ENCODE results near the gene PLEKHM1. TPM values are rescaled to one million over a fixed set of nuclear protein-coding genes. Genes with fewer than 3 reads are reported as not detected.

The PLEKHM1 gene
- total and polyA plus RNA-seq, 2 of the 4 experiments (the other 2 are of a cell fraction) = 4.7 to 16.4 TPM

DNA sequence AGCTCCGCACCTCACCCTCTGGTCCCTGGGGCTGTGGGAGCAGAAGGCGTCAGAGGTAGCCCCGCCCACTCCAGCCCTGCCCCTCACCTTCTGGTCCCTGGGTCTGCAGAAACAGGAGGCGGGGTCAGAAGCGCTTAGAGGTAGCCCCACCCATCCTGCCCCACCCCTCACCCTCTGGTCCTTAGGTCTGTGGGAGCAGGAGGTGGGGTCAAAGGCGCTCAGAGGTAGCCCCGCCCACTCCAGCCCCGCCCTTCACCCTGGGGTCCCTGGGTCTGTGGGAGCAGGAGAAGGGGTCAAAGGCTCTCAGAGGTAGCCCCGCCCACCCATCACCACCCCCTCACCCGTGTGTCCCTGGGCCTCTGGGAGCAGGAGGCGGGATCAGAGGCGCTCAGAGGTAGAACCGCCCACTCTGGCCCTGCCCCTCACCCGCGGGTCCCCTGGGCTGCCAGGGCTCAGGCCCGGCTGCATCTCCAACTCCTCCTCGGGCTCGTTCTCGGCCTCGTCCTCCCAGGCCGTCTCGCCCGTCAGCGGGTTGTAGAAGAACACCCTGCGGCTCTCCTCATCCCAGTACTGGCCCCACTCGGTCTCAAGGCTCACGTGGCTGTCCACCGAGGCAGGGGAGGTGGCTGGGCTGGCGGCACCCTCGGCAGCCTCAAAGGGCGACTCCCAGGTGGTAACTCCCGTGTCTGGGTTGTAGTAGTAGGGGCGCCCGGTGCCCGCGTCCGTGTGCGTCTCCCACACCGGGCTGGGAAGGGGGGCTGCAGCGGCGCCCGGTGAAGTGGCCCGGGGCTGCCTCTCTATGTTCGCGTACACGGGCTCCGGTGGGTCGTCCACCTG, 85.1 kb downstream of the PLEKHM1 start:
- intact Hi-C loops (cut with micrococcal nuclease) (no loop called here), in situ Hi-C loops (cut with MboI; ENCODE audit: low sequenced_read_pairs) (loop anchor here (25.0 kb wide), 1 partner anchor 432 kb away; the partner anchor contains the start of gene SPPL2C), dilution Hi-C loops (cut with HindIII; ENCODE audit: low sequenced_read_pairs, unreplicated experiment) (no loop called here)
- H3K4me2 ChIP-seq (ENCODE audit: low read depth, low read length) = peak overlapping the region; percentile 36; the same call in 1 of the 2 replicates
- H3K36me3 ChIP-seq (ENCODE audit: control insufficient read depth, insufficient read depth, low read length) = no peaks in the 10 kb centered on the region
- ATAC-seq (ENCODE audit: low read depth) (peak; percentile 77), DNase-seq (no peak)
- H2AFZ ChIP-seq (replicated peaks; ENCODE audit: low read length, poor library complexity) = peak overlapping the region; percentile 77
- H3K27ac ChIP-seq (ENCODE audit: insufficient read depth, low read length) = no peak overlapping the region
- no peak overlapping the region for H3K4me3 ChIP-seq (ENCODE audit: insufficient read depth, low read depth, low read length)
- H4K20me1 ChIP-seq (ENCODE audit: insufficient read depth, low read length) = no peaks in the 10 kb centered on the region; the same call in none of the 2 replicates
- H4K5ac ChIP-seq (ENCODE audit: low read depth, low read length) = no peak overlapping the region
- H3K9ac ChIP-seq (ENCODE audit: low read depth, low read length) = no peak overlapping the region
- no peak overlapping the region for H4K8ac ChIP-seq (ENCODE audit: low read depth in 2 of 2, low read length in 2 of 2)
- H4K91ac ChIP-seq (ENCODE audit: insufficient read depth, low read depth, low read length) = no peak overlapping the region
- H2BK120ac ChIP-seq (ENCODE audit: low read depth, low read length) = no peak overlapping the region
- H2BK5ac ChIP-seq (ENCODE audit: low read depth, low read length, poor library complexity, severe bottlenecking) = no peak overlapping the region
- no peak overlapping the region for H2AK5ac ChIP-seq (ENCODE audit: low read depth, low read length)
- no peak overlapping the region for H3K4ac ChIP-seq (ENCODE audit: low read depth, low read length)
- H3K9me3 ChIP-seq (ENCODE audit: control insufficient read depth, insufficient read depth, low read length) = no peaks in the 10 kb centered on the region
- H3K4me1 ChIP-seq (ENCODE audit: control insufficient read depth, insufficient read depth, low read length) = peaks cover 6% of the 10 kb centered on the region; the same call in 1 of the 2 replicates
- ChIA-PET CTCF (no interaction called here), POLR2A (ENCODE audit: unreplicated experiment) (no interaction called here)
- no peak overlapping the region for H2BK20ac ChIP-seq (ENCODE audit: low read depth, low read length)
- H3K56ac ChIP-seq (ENCODE audit: extremely low read depth, insufficient read depth, low read length) = no peak overlapping the region
- peaks cover 26% of the 10 kb centered on the region for H3K27me3 ChIP-seq (ENCODE audit: control insufficient read depth, insufficient read depth, low read length)
- no peak overlapping the region for H3K14ac ChIP-seq (replicated peaks; ENCODE audit: low read depth, low read length)
- H3K23ac ChIP-seq (ENCODE audit: low read depth, low read length) = no peak overlapping the region
- H2AK9ac ChIP-seq (replicated peaks; ENCODE audit: low read depth, low read length, poor library complexity) = no peak overlapping the region
- H2BK15ac ChIP-seq (ENCODE audit: low read depth, low read length) = no peak overlapping the region
- H3K79me1 ChIP-seq (ENCODE audit: low read depth in 1 of 2, low read length in 2 of 2) = no peaks in the 10 kb centered on the region
- BruUV-seq (replicated peaks) = no TSS peak
- no peaks in the 10 kb centered on the region for H3K9me1 ChIP-seq (ENCODE audit: insufficient read depth, low read length)
- WGBS, 2 experiments (ENCODE audit: extremely low coverage in 2 of 2, insufficient read length in 1 of 2) = 20% methylated on average over 14 of the region's 48 CpGs; no CpG with 5 or more reads in 1 of the 2 experiments
- H3K18ac ChIP-seq (ENCODE audit: low read depth, low read length) = no peak overlapping the region
- TF ChIP-seq RFX5 (IDR thresholded peaks at IDR 0.05; ENCODE audit: low read depth, low read length) (no peak), SMC3 (IDR thresholded peaks at IDR 0.05; ENCODE audit: low read depth, low read length) (no peak), MXI1 (IDR thresholded peaks at IDR 0.05; ENCODE audit: borderline replicate concordance, low read depth, low read length) (no peak), CEBPB (IDR thresholded peaks at IDR 0.05; ENCODE audit: low read depth, low read length) (no peak), RAD21 (IDR thresholded peaks at IDR 0.05; ENCODE audit: low read length) (no peak), MAFK (IDR thresholded peaks at IDR 0.05; ENCODE audit: low read depth, low read length) (no peak), MAZ (IDR thresholded peaks at IDR 0.05; ENCODE audit: borderline replicate concordance, low read depth, low read length) (no peak), FOS (IDR thresholded peaks at IDR 0.05; ENCODE audit: low read depth, low read length) (no peak), NFE2L2 (IDR thresholded peaks at IDR 0.05; ENCODE audit: low read depth, low read length) (no peak), CHD1 (IDR thresholded peaks at IDR 0.05; ENCODE audit: low read depth, low read length) (no peak), RCOR1 (IDR thresholded peaks at IDR 0.05; ENCODE audit: insufficient replicate concordance, low read length) (no peak)
- TF ChIP-seq, protein P1, sequence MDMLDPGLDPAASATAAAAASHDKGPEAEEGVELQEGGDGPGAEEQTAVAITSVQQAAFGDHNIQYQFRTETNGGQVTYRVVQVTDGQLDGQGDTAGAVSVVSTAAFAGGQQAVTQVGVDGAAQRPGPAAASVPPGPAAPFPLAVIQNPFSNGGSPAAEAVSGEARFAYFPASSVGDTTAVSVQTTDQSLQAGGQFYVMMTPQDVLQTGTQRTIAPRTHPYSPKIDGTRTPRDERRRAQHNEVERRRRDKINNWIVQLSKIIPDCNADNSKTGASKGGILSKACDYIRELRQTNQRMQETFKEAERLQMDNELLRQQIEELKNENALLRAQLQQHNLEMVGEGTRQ (IDR thresholded peaks at IDR 0.05; ENCODE audit: low read depth, low read length) = no peak
- TF ChIP-seq, protein P2, sequence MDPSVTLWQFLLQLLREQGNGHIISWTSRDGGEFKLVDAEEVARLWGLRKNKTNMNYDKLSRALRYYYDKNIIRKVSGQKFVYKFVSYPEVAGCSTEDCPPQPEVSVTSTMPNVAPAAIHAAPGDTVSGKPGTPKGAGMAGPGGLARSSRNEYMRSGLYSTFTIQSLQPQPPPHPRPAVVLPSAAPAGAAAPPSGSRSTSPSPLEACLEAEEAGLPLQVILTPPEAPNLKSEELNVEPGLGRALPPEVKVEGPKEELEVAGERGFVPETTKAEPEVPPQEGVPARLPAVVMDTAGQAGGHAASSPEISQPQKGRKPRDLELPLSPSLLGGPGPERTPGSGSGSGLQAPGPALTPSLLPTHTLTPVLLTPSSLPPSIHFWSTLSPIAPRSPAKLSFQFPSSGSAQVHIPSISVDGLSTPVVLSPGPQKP (IDR thresholded peaks at IDR 0.05; ENCODE audit: borderline replicate concordance, low read depth, low read length) = no peak
- TF ChIP-seq, protein P3, sequence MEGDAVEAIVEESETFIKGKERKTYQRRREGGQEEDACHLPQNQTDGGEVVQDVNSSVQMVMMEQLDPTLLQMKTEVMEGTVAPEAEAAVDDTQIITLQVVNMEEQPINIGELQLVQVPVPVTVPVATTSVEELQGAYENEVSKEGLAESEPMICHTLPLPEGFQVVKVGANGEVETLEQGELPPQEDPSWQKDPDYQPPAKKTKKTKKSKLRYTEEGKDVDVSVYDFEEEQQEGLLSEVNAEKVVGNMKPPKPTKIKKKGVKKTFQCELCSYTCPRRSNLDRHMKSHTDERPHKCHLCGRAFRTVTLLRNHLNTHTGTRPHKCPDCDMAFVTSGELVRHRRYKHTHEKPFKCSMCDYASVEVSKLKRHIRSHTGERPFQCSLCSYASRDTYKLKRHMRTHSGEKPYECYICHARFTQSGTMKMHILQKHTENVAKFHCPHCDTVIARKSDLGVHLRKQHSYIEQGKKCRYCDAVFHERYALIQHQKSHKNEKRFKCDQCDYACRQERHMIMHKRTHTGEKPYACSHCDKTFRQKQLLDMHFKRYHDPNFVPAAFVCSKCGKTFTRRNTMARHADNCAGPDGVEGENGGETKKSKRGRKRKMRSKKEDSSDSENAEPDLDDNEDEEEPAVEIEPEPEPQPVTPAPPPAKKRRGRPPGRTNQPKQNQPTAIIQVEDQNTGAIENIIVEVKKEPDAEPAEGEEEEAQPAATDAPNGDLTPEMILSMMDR (conservative IDR thresholded peaks at IDR 0.05; ENCODE audit: low read depth, low read length) = no peak
